Tibial nerve (tissue), 4 donors: ENCODE measurements around the gene CHMP5. TPM values are rescaled to one million over a fixed set of nuclear protein-coding genes. Genes with fewer than 3 reads are reported as not detected.
A peak's percentile ranks its signal among the peaks of the same experiment; 100 is the strongest.

Experiments used
- DNase-seq, 2 donors: peaks; one replicate each; pipeline ENCODE4 v3.0.0-alpha.2; 2019; ENCODE audit warnings: low spot score in 2 of 2
- H3K27ac ChIP-seq, 4 donors: fragments of 200-600 bp; sonication (generic) in 3 of 4; one replicate each; pipeline ENCODE4 v1.5.1; 2017 to 2019; ENCODE audit warnings: mild to moderate bottlenecking in 1 of 4
- H3K27me3 ChIP-seq, 2 donors: fragments of 200-600 bp; sonication (generic) in 1 of 2; one replicate each; pipeline versions ENCODE4 v1.5.1 to v1.6.0; 2017 to 2019
- H3K36me3 ChIP-seq, 3 donors: fragments of 200-600 bp; sonication (generic); one replicate each; pipeline ENCODE4 v1.5.1; 2018 to 2019
- H3K4me1 ChIP-seq, 4 donors: fragments of 200-600 bp; sonication (generic) in 3 of 4; one replicate each; pipeline ENCODE4 v1.5.1; 2017 to 2019
- H3K4me3 ChIP-seq, 4 donors: fragments of 200-600 bp; sonication (generic) in 3 of 4; one replicate each; pipeline ENCODE4 v1.5.1; 2017 to 2019; ENCODE audit warnings: mild to moderate bottlenecking in 1 of 4, moderate library complexity in 1 of 4
- H3K9me3 ChIP-seq, 4 donors: fragments of 200-600 bp; sonication (generic) in 3 of 4; one replicate each; pipeline ENCODE4 v1.5.1; 2017 to 2019
- CTCF ChIP-seq, 5 experiments: fragments of 200-600 bp in 3 of 5; fragments of 450-650 bp in 2 of 5; sonication (generic) in 3 of 5; IDR thresholded peaks; one replicate each; pipeline ENCODE4 v1.5.1; 2016 to 2019; ENCODE audit warnings: antibody characterized with exemption in 5 of 5, mild to moderate bottlenecking in 3 of 5, moderate library complexity in 2 of 5
- EP300 ChIP-seq, 2 donors: sonication (generic); formaldehyde crosslinking; IDR thresholded peaks; one replicate each; pipeline ENCODE4 v1.6.1; 2017; ENCODE audit warnings: antibody characterized with exemption in 2 of 2, mild to moderate bottlenecking in 1 of 2
- POLR2A ChIP-seq, 2 donors: fragments of 450-650 bp; IDR thresholded peaks; one replicate each; pipeline ENCODE4 v1.6.1; 2017; ENCODE audit warnings: antibody characterized with exemption in 2 of 2, mild to moderate bottlenecking in 2 of 2, moderate library complexity in 2 of 2
- WGBS, 2 donors: methylation state at CpG; one replicate each; pipeline ENCODE4 v1.1.5; 2018; 5-methylcytosine and 5-hydroxymethylcytosine counted together
- total RNA-seq, 4 donors: library from RNA; depleted of rRNA; stranded (reverse); fragments of >200 nt; gene quantifications; one replicate each; pipeline ENCODE4 v1.1.0, GENCODE V29; 2016

Gene CHMP5
- total RNA-seq, 4 donors from 2014 or later, result 56.1 to 67.4 (median 59.3) TPM

- DNase-seq, result no peak
- H3K4me3 ChIP-seq, result no peak overlapping the region
- peaks cover 0 to 7% of the 10 kb centered on the region in 2 donors for H3K27me3 ChIP-seq
- H3K36me3 ChIP-seq, result no peaks in the 10 kb centered on the region
- H3K9me3 ChIP-seq, result no peaks in the 10 kb centered on the region
- TF ChIP-seq EP300 (IDR thresholded peaks at IDR 0.05) (no peak), CTCF (IDR thresholded peaks at IDR 0.05) (no peak), POLR2A (IDR thresholded peaks at IDR 0.05) (no peak)
- WGBS, 2 donors, result 69 to 73% methylated on average over 9 of the region's 9 CpGs
- H3K4me1 ChIP-seq, result no peaks in the 10 kb centered on the region
- H3K27ac ChIP-seq, result peak overlapping the region in 1 of 4 donors; percentile 9
Measured at GRCh38 chr9:33234511-33235467, 30.1 kb upstream of the CHMP5 start.

GRCh38 chr9:33236571-33236970, 28.3 kb upstream of the CHMP5 start:
- TF ChIP-seq EP300 (IDR thresholded peaks at IDR 0.05) (no peak), POLR2A (IDR thresholded peaks at IDR 0.05) (no peak), CTCF (IDR thresholded peaks at IDR 0.05) (no peak)
- WGBS, 2 donors, result 67 to 71% methylated on average over 3 of the region's 3 CpGs
- no peak overlapping the region for H3K27ac ChIP-seq

GRCh38 chr9:33239921-33240320, 24.9 kb upstream of the CHMP5 start, which contains the start of gene SPINK4:
Gene SPINK4, plus strand, starts transcription at chr9:33240167. Its CDS starts 42 bp downstream, at chr9:33240209.
- H3K4me1 ChIP-seq, result no peaks in the 10 kb centered on the region
- WGBS, 2 donors, result 58 to 62% methylated on average over 7 of the region's 7 CpGs
- peaks cover 0 to 7% of the 10 kb centered on the region in 2 donors for H3K27me3 ChIP-seq
- no peaks in the 10 kb centered on the region for H3K36me3 ChIP-seq
- no peak within 1 kb of the TSS for H3K4me3 ChIP-seq
- H3K9me3 ChIP-seq, result no peaks in the 10 kb centered on the region
- H3K27ac ChIP-seq, result no peak within 1 kb of the TSS
- no peak for TF ChIP-seq CTCF (IDR thresholded peaks at IDR 0.05)
- TF ChIP-seq POLR2A (IDR thresholded peaks at IDR 0.05), result no peak
- TF ChIP-seq EP300 (IDR thresholded peaks at IDR 0.05), result no peak
- DNase-seq, result no peak

More at GRCh38 chr9:33236571-33236970, 28.3 kb upstream of the CHMP5 start:
- DNase-seq, result no peak
- Histone ChIP-seq H3K36me3 (no peaks in the 10 kb centered on the region), H3K9me3 (no peaks in the 10 kb centered on the region), H3K4me3 (no peak overlapping the region), H3K27me3 (peaks cover 0 to 7% of the 10 kb centered on the region in 2 donors), H3K4me1 (no peaks in the 10 kb centered on the region)

DNA sequence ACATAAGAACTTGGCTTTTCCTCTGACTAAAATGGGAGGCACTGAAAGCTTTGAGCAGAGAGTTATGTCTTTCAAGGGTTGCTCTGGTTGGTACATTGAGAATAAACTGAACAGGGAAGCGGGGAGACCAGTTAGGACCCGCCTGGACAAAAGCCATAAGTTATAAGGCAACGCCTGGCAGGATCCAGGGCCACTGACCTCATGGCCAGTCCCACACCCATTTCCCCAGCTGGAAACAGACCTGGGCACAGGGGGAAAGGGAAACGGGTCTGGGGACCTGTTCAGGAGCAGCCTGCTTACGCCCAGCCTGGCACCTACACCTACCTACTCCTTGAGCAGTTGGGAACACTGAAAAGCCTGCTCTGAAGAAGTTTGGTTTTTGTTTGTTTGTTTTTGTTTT, 23.6 kb upstream of the CHMP5 start:
- Histone ChIP-seq H3K27me3 (no peaks in the 10 kb centered on the region), H3K4me3 (no peak overlapping the region), H3K9me3 (no peaks in the 10 kb centered on the region), H3K27ac (no peak overlapping the region), H3K4me1 (no peaks in the 10 kb centered on the region), H3K36me3 (no peaks in the 10 kb centered on the region)
- TF ChIP-seq EP300 (IDR thresholded peaks at IDR 0.05), result no peak
- TF ChIP-seq POLR2A (IDR thresholded peaks at IDR 0.05), result no peak
- no peak for TF ChIP-seq CTCF (IDR thresholded peaks at IDR 0.05)
- DNase-seq, result no peak
- 59 to 76% methylated on average over 5 of the region's 5 CpGs for whole genome bisulfite sequencing, 2 donors

DNA sequence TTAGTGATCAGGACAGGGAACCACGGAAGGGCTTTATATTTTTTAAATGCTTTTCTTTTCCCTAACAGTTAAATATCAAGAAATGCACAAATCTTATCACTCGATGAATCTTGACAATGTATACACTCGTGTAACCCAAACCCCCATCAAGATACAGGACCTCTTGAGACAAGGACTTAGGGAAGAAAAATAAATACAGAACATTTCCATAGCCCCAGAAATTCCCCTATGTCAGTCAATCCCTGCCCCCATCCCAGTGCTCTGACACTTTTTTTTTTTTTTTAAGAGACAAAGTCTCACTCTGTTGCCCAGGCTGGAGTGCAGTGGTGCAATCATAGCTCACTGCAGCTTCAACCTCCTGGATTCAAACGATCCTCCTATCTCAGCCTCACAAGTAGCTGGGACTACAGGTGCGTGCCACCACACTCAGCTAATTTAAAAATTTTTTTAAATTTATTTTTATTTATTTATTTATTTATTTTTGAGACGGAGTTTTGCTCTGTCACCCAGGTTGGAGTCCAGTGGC, 22.2 kb upstream of the CHMP5 start:
- Histone ChIP-seq H3K27ac (no peak overlapping the region), H3K27me3 (no peaks in the 10 kb centered on the region), H3K4me3 (no peak overlapping the region), H3K36me3 (peaks cover 0 to under 1% (median 0%) of the 10 kb centered on the region in 3 donors), H3K4me1 (no peaks in the 10 kb centered on the region), H3K9me3 (no peaks in the 10 kb centered on the region)
- WGBS, 2 donors, result 82% methylated on average over 6 of the region's 6 CpGs
- DNase-seq, result no peak
- TF ChIP-seq EP300 (IDR thresholded peaks at IDR 0.05), result no peak
- TF ChIP-seq POLR2A (IDR thresholded peaks at IDR 0.05), result no peak
- no peak for TF ChIP-seq CTCF (IDR thresholded peaks at IDR 0.05)
